ENCODE measurements around the gene WNT1. TPM values are rescaled to one million over a fixed set of nuclear protein-coding genes. Genes with fewer than 3 reads are reported as not detected.

The WNT1 gene
- total RNA-seq, 4 donors from 2014 or later: not detected

- intact Hi-C loops (cut with DNase I; ENCODE audit: low total_unique reads): loop anchor here (1.0 kb wide), 1 partner anchor 141 kb away; no protein-coding TSS in a partner anchor
- H3K27ac ChIP-seq: peak overlapping the region in 2 of 4 donors; percentile 32 to 37
- no peaks in the 10 kb centered on the region for H3K9me3 ChIP-seq
- no peak for ATAC-seq
- DNase-seq: no peak
- H3K4me1 ChIP-seq: peaks cover 18 to 33% of the 10 kb centered on the region in 2 donors
- no peaks in the 10 kb centered on the region for H3K36me3 ChIP-seq
- H3K27me3 ChIP-seq: peaks cover 0 to 36% (median 13%) of the 10 kb centered on the region in 3 donors
- in situ Hi-C loops (cut with MboI; ENCODE audit: low sequenced_read_pairs in 4 of 4): loop anchor here in 1 of 4 donors (25.0 kb wide), 1 partner anchor 132 kb away; the partner anchor contains the start of genes DDX23 and RND1
- peak overlapping the region in 1 of 4 donors; percentile 42 for H3K4me3 ChIP-seq
- TF ChIP-seq, protein P1, sequence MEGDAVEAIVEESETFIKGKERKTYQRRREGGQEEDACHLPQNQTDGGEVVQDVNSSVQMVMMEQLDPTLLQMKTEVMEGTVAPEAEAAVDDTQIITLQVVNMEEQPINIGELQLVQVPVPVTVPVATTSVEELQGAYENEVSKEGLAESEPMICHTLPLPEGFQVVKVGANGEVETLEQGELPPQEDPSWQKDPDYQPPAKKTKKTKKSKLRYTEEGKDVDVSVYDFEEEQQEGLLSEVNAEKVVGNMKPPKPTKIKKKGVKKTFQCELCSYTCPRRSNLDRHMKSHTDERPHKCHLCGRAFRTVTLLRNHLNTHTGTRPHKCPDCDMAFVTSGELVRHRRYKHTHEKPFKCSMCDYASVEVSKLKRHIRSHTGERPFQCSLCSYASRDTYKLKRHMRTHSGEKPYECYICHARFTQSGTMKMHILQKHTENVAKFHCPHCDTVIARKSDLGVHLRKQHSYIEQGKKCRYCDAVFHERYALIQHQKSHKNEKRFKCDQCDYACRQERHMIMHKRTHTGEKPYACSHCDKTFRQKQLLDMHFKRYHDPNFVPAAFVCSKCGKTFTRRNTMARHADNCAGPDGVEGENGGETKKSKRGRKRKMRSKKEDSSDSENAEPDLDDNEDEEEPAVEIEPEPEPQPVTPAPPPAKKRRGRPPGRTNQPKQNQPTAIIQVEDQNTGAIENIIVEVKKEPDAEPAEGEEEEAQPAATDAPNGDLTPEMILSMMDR (IDR thresholded peaks at IDR 0.05 in 4 of 5, conservative IDR thresholded peaks at IDR 0.05 in 1 of 5): no peak
- TF ChIP-seq POLR2A (IDR thresholded peaks at IDR 0.05): no peak
These were observed 16.3 kb downstream of the WNT1 start for GRCh38 chr12:48994224-48995085.

GRCh38 chr12:48995086-48995879 lies 17.2 kb downstream of the WNT1 start:
- no peak for TF ChIP-seq POLR2A (IDR thresholded peaks at IDR 0.05)
- TF ChIP-seq, protein P1 (IDR thresholded peaks at IDR 0.05 in 4 of 5, conservative IDR thresholded peaks at IDR 0.05 in 1 of 5): peak; percentile 76 to 92 (median 85)
- intact Hi-C loops (cut with DNase I; ENCODE audit: low total_unique reads): loop anchor here (1.0 kb wide), 1 partner anchor 142 kb away; no protein-coding TSS in a partner anchor
- in situ Hi-C loops (cut with MboI; ENCODE audit: low sequenced_read_pairs in 4 of 4): loop anchor here in 1 of 4 donors (25.0 kb wide), 1 partner anchor 133 kb away; the partner anchor contains the start of genes DDX23 and RND1
- Histone ChIP-seq H3K4me3 (peak overlapping the region; percentile 28 to 53 (median 46)), H3K4me1 (peaks cover 26 to 41% of the 10 kb centered on the region in 2 donors), H3K27me3 (peaks cover 0 to 43% (median 13%) of the 10 kb centered on the region in 3 donors), H3K9me3 (no peaks in the 10 kb centered on the region), H3K36me3 (no peaks in the 10 kb centered on the region), H3K27ac (peak overlapping the region in 3 of 4 donors; percentile 32 to 83 (median 37))
- peak; percentile 40 to 48 for ATAC-seq
- peak in 1 of 2 donors; percentile 82 for DNase-seq

DNA sequence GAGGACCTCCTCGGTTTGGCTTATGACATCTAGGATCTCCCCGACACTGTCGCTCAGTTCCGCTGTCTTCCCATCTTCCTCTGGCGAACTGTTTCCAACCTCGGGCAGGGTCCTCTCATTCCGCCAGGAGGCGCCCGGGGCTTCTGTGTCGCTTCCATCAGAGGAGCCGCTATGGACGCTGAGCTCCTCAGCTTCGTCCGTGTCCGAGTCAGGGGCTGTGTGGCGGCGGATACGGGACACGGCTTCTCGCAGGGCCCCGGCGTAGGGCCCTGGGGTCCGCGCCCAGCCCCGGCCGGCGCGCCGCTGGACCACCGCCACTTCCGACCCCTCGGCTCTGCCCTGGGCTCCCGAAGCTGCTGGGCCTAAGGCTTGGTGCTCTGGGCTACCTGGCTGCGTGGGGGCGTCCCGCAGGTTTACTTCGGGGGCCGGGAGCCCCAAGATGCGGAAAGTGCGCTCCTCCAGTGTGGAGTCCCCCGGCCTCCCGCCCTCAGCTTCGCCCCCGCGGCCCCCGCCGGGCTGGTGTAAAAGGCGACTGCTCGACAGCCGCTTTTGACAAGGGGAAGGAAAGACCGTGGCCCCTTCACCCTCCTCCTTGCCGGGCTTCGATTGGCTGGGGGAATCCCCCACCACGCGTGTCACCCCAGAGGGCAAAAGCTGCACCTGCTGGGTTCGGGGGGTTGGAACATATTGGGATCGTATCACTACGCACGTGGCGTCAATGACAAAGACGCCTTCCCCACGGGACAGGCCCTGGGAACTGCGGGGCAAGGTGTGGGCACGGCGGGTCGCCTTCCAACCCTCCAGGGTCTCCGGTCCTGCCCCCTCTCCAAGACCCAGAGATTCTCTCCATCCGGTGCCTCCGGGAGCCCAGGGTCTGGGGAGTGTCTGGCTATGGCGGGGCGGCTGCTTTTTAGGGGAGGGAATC lies 18.9 kb downstream of the WNT1 start:
- no peaks in the 10 kb centered on the region for H3K9me3 ChIP-seq
- DNase-seq (peak; percentile 70 to 82), ATAC-seq (peak; percentile 40 to 47)
- intact Hi-C loops (cut with DNase I; ENCODE audit: low total_unique reads): loop anchor here (2.0 kb wide), 1 partner anchor 46 kb away; no protein-coding TSS in a partner anchor
- H3K36me3 ChIP-seq: peaks cover 0 to 10% of the 10 kb centered on the region in 2 donors
- H3K4me1 ChIP-seq: peaks cover 40 to 46% of the 10 kb centered on the region in 2 donors
- H3K27me3 ChIP-seq: peaks cover 0 to 56% (median 13%) of the 10 kb centered on the region in 3 donors
- peak overlapping the region; percentile 52 to 75 (median 59) for H3K4me3 ChIP-seq
- in situ Hi-C loops (cut with MboI; ENCODE audit: low sequenced_read_pairs in 4 of 4): loop anchor here in 1 of 4 donors (25.0 kb wide), 1 partner anchor 135 kb away; the partner anchor contains the start of genes DDX23 and RND1
- TF ChIP-seq, protein P1 (IDR thresholded peaks at IDR 0.05 in 4 of 5, conservative IDR thresholded peaks at IDR 0.05 in 1 of 5): peak; percentile 57 to 83 (median 76)
- TF ChIP-seq POLR2A (IDR thresholded peaks at IDR 0.05): no peak
- peak overlapping the region; percentile 20 to 93 (median 84) for H3K27ac ChIP-seq
